ENCODE results near the gene TNNI3K. TPM values are rescaled to one million over a fixed set of nuclear protein-coding genes. Genes with fewer than 3 reads are reported as not detected.

The TNNI3K gene
- polyA plus RNA-seq, 1 donor (not counting 4 experiments of a cell fraction or from before 2014, with no cell fraction given) = 0.41 TPM

DNA sequence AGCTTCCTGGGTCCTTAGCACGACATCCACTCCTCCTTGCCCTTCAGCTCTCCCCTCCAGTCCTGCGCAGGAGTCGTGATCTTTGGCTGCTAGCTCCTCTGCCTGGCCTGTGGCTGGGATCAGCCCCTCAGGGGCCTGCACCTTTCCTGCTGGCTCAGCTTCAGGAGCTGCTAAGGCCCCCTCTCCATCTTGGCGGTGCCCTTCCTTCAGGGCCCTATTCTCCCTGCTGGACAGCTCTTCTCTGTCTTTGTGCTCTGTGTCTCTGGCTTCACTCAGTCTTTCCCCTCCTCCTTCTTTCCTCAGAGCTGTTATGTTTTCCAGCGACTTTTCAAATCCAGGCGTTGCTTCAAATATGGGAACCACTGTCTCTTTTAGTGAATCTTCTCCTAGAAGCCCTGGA lies 336.7 kb downstream of the TNNI3K start:
- Histone ChIP-seq H3K27me3 (ENCODE audit: control insufficient read depth, extremely low read depth, insufficient read depth, low read length) (no peaks in the 10 kb centered on the region), H3K4me2 (ENCODE audit: control insufficient read depth, extremely low read depth, insufficient read depth, low read depth, low read length) (no peak overlapping the region), H3K79me2 (ENCODE audit: control insufficient read depth, insufficient read depth, low read length) (no peaks in the 10 kb centered on the region), H3K4me1 (ENCODE audit: control insufficient read depth, extremely low read depth, insufficient read depth, low read length) (no peaks in the 10 kb centered on the region), H3K9me3 (ENCODE audit: control insufficient read depth, low read depth, low read length) (no peaks in the 10 kb centered on the region), H4K20me1 (ENCODE audit: control insufficient read depth, extremely low read depth, insufficient read depth, low read length) (no peaks in the 10 kb centered on the region), H3K9ac (ENCODE audit: control insufficient read depth, extremely low read depth, insufficient read depth, low read length) (no peak overlapping the region), H3K36me3 (ENCODE audit: control insufficient read depth in 2 of 2, extremely low read depth in 1 of 2, insufficient read depth in 2 of 2, low read length in 2 of 2) (no peaks in the 10 kb centered on the region), H3K9me1 (ENCODE audit: control insufficient read depth, extremely low read depth, insufficient read depth, low read length) (no peaks in the 10 kb centered on the region), H3K27ac (ENCODE audit: control insufficient read depth, insufficient read depth, low read length) (no peak overlapping the region), H2AFZ (ENCODE audit: control insufficient read depth, low read length) (no peak overlapping the region), H3K4me3 (ENCODE audit: control insufficient read depth in 2 of 3, extremely low read depth in 1 of 3, insufficient read depth in 2 of 3, low read depth in 1 of 3, low read length in 3 of 3) (no peak overlapping the region)
- dilution Hi-C loops (cut with MboI; ENCODE audit: extremely low pct_ligation_motif_present, low sequenced_read_pairs) = no loop called here
- DNase-seq (ENCODE audit: low read depth, low spot score) (no peak), FAIRE-seq (no peak)
- no peak for TF ChIP-seq EZH2 (IDR thresholded peaks at IDR 0.05; ENCODE audit: low read length)
- TF ChIP-seq, protein P1, sequence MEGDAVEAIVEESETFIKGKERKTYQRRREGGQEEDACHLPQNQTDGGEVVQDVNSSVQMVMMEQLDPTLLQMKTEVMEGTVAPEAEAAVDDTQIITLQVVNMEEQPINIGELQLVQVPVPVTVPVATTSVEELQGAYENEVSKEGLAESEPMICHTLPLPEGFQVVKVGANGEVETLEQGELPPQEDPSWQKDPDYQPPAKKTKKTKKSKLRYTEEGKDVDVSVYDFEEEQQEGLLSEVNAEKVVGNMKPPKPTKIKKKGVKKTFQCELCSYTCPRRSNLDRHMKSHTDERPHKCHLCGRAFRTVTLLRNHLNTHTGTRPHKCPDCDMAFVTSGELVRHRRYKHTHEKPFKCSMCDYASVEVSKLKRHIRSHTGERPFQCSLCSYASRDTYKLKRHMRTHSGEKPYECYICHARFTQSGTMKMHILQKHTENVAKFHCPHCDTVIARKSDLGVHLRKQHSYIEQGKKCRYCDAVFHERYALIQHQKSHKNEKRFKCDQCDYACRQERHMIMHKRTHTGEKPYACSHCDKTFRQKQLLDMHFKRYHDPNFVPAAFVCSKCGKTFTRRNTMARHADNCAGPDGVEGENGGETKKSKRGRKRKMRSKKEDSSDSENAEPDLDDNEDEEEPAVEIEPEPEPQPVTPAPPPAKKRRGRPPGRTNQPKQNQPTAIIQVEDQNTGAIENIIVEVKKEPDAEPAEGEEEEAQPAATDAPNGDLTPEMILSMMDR (optimal IDR thresholded peaks at IDR 0.05 in 1 of 3, IDR thresholded peaks at IDR 0.05 in 1 of 3, conservative IDR thresholded peaks at IDR 0.05 in 1 of 3; ENCODE audit: extremely low read depth in 1 of 3, insufficient read depth in 2 of 3, low read length in 3 of 3) = no peak

GRCh38 chr1:74578101-74578500 lies 342.9 kb downstream of the TNNI3K start:
- DNase-seq (ENCODE audit: low read depth, low spot score) (no peak), FAIRE-seq (no peak)
- Histone ChIP-seq H3K9me1 (ENCODE audit: control insufficient read depth, extremely low read depth, insufficient read depth, low read length) (no peaks in the 10 kb centered on the region), H4K20me1 (ENCODE audit: control insufficient read depth, extremely low read depth, insufficient read depth, low read length) (no peaks in the 10 kb centered on the region), H3K9ac (ENCODE audit: control insufficient read depth, extremely low read depth, insufficient read depth, low read length) (no peak overlapping the region), H3K4me3 (ENCODE audit: control insufficient read depth in 2 of 3, extremely low read depth in 1 of 3, insufficient read depth in 2 of 3, low read depth in 1 of 3, low read length in 3 of 3) (no peak overlapping the region), H3K79me2 (ENCODE audit: control insufficient read depth, insufficient read depth, low read length) (no peaks in the 10 kb centered on the region), H3K36me3 (ENCODE audit: control insufficient read depth in 2 of 2, extremely low read depth in 1 of 2, insufficient read depth in 2 of 2, low read length in 2 of 2) (no peaks in the 10 kb centered on the region), H3K9me3 (ENCODE audit: control insufficient read depth, low read depth, low read length) (no peaks in the 10 kb centered on the region), H3K27ac (ENCODE audit: control insufficient read depth, insufficient read depth, low read length) (no peak overlapping the region), H3K4me2 (ENCODE audit: control insufficient read depth, extremely low read depth, insufficient read depth, low read depth, low read length) (no peak overlapping the region), H3K27me3 (ENCODE audit: control insufficient read depth, extremely low read depth, insufficient read depth, low read length) (no peaks in the 10 kb centered on the region), H2AFZ (ENCODE audit: control insufficient read depth, low read length) (no peak overlapping the region), H3K4me1 (ENCODE audit: control insufficient read depth, extremely low read depth, insufficient read depth, low read length) (no peaks in the 10 kb centered on the region)
- dilution Hi-C loops (cut with MboI; ENCODE audit: extremely low pct_ligation_motif_present, low sequenced_read_pairs) = no loop called here
- TF ChIP-seq EZH2 (IDR thresholded peaks at IDR 0.05; ENCODE audit: low read length) = no peak
- TF ChIP-seq, protein P1 (optimal IDR thresholded peaks at IDR 0.05 in 1 of 3, IDR thresholded peaks at IDR 0.05 in 1 of 3, conservative IDR thresholded peaks at IDR 0.05 in 1 of 3; ENCODE audit: extremely low read depth in 1 of 3, insufficient read depth in 2 of 3, low read length in 3 of 3) = no peak
